ENCODE results near the gene CD84.

The CD84 gene

DNA sequence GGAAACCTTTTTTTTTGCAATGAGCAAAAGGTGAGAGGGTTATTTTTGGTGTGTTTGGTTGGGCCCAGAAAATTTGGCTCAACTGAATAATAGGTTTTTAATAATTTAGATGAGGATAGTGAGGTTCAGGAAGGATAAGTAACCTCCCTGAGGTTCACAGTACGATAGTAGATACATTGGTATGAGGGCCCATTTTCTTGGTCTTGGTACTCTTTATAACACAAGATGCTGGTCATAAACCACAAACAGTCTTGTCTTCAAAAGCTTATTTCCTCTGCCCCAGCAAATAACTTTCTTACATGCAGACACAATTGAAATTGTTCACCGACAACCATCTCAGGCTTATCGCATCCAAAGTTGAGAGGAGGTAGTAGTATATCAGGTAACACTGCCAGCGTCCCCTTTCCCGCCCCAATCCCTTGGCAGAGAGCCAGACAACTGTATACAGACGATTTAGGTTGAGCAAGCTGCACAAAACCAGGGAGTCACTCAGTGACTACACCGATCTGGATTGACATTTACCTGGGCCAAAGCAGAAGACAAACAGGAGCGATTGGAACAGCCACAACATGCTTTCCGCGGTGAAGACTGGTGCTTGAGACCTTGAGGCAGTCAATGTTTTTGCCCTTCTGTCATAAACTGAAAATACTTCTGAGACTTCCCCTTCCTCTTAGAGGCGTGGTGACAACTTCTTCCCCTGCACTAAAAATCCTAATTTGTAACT is 56.5 kb downstream of the CD84 start, which contains the start of gene SLAMF6:
Gene SLAMF6 (minus strand): TSS at position 634 of the 724 bp plus-strand sequence. CDS start 63 bp downstream, at position 571.
- in situ Hi-C loops (cut with HindIII; ENCODE audit: low pct_ligation_motif_present, low sequenced_read_pairs): no loop called here
- DNase-seq: no peak
- no peak within 1 kb of the TSS for H3K27ac ChIP-seq
- H3K4me3 ChIP-seq (ENCODE audit: low read depth, low read length): no peak within 1 kb of the TSS
- TF ChIP-seq, protein P1, sequence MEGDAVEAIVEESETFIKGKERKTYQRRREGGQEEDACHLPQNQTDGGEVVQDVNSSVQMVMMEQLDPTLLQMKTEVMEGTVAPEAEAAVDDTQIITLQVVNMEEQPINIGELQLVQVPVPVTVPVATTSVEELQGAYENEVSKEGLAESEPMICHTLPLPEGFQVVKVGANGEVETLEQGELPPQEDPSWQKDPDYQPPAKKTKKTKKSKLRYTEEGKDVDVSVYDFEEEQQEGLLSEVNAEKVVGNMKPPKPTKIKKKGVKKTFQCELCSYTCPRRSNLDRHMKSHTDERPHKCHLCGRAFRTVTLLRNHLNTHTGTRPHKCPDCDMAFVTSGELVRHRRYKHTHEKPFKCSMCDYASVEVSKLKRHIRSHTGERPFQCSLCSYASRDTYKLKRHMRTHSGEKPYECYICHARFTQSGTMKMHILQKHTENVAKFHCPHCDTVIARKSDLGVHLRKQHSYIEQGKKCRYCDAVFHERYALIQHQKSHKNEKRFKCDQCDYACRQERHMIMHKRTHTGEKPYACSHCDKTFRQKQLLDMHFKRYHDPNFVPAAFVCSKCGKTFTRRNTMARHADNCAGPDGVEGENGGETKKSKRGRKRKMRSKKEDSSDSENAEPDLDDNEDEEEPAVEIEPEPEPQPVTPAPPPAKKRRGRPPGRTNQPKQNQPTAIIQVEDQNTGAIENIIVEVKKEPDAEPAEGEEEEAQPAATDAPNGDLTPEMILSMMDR (IDR thresholded peaks at IDR 0.05; ENCODE audit: low read depth, low read length, missing control alignments): no peak
- no peaks in the 10 kb centered on the region for H3K27me3 ChIP-seq (replicated peaks)
- no peaks in the 10 kb centered on the region for H3K36me3 ChIP-seq (replicated peaks)

DNA sequence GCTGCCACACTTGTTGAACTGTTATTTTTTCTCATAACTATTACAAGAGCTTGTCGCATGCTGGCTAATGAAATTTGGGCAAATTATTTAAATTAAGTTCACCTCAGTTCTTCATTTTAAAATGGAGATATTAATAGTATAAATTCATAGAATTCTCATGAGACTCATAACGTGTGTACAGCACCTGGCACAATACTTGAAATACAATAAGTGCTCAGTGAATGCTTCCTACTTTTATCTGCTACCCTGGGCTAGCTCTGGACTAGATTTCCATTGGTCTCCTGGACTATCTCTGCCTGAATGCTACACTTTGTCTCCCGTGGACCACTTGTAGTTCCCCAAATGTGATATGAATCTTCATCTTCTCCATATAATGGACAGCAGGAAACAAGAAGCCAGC is 57.2 kb downstream of the CD84 start:
- in situ Hi-C loops (cut with HindIII; ENCODE audit: low pct_ligation_motif_present, low sequenced_read_pairs): no loop called here
- no peak overlapping the region for H3K27ac ChIP-seq
- no peak overlapping the region for H3K4me3 ChIP-seq (ENCODE audit: low read depth, low read length)

DNA sequence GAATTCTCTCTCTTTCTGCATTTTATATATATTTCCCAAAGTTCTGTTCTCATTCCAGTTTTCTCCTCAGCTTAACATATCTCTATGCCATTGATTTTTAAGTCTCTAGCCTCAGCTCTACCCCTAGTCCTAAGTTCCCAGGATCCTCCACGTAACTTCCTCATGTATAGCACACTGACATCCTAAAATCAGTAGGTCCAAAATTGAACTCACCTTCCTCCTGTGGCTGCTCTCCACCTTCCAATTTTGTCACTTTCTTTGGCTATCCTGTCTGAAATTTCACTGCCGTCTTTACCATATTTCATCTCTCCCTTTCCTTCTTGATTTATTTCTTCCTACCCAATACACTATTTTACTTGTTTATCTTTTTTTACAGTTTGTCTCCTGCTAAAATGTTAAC is 57.7 kb downstream of the CD84 start:
- no peaks in the 10 kb centered on the region for H3K36me3 ChIP-seq (replicated peaks)
- H3K27me3 ChIP-seq (replicated peaks): no peaks in the 10 kb centered on the region
- no peak overlapping the region for H3K27ac ChIP-seq
- H3K4me3 ChIP-seq (ENCODE audit: low read depth, low read length): no peak overlapping the region
- no peak for DNase-seq
- in situ Hi-C loops (cut with HindIII; ENCODE audit: low pct_ligation_motif_present, low sequenced_read_pairs): no loop called here
- TF ChIP-seq, protein P1 (IDR thresholded peaks at IDR 0.05; ENCODE audit: low read depth, low read length, missing control alignments): no peak

More for the DNA sequence above, 57.2 kb downstream of the CD84 start:
- TF ChIP-seq, protein P1 (IDR thresholded peaks at IDR 0.05; ENCODE audit: low read depth, low read length, missing control alignments): no peak
- Histone ChIP-seq H3K36me3 (replicated peaks) (no peaks in the 10 kb centered on the region), H3K27me3 (replicated peaks) (no peaks in the 10 kb centered on the region)
- no peak for DNase-seq

DNA sequence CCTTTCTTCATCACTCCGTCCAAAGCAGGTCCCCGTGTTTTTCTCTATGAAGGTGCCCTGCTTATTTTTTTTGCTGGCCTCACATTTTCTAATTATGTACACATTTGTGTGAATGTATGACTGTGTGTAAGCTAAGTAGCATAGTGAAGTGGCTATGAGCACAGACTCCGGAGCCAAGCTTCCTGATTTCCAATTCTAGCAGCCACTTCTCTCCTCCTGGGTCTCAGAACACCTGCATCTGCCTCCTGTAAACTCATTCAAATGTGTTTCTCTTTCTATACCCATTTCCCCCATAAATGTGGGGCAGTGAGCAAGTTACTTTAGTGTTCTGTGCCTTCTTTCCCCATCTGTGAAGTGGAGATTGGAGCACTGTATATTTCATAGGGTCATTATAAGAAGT is 58.3 kb downstream of the CD84 start:
- in situ Hi-C loops (cut with HindIII; ENCODE audit: low pct_ligation_motif_present, low sequenced_read_pairs): no loop called here
- Histone ChIP-seq H3K27me3 (replicated peaks) (no peaks in the 10 kb centered on the region), H3K27ac (no peak overlapping the region), H3K4me3 (ENCODE audit: low read depth, low read length) (no peak overlapping the region), H3K36me3 (replicated peaks) (no peaks in the 10 kb centered on the region)
- no peak for DNase-seq
- TF ChIP-seq, protein P1 (IDR thresholded peaks at IDR 0.05; ENCODE audit: low read depth, low read length, missing control alignments): no peak

DNA sequence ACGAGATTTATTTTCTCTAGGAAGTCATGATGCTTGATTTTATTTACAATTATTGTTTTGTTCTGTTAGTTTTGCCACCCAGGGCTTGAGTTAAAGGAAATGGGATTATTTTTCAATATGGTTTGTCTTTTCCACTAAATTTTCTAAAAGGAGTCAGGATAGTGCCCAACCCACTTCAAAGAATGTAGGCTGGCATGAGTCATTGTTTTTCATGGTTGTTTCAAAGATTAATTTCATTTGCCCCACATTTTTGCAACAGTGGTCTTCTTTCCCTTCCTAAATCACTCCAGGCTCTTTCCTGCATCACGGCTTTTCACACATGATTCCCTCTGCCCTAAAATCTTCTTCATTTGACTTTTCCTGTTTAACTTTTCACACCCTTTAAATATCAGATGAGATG is 58.7 kb downstream of the CD84 start:
- Histone ChIP-seq H3K27ac (no peak overlapping the region), H3K4me3 (ENCODE audit: low read depth, low read length) (no peak overlapping the region), H3K36me3 (replicated peaks) (no peaks in the 10 kb centered on the region), H3K27me3 (replicated peaks) (no peaks in the 10 kb centered on the region)
- in situ Hi-C loops (cut with HindIII; ENCODE audit: low pct_ligation_motif_present, low sequenced_read_pairs): no loop called here
- no peak for DNase-seq
- TF ChIP-seq, protein P1 (IDR thresholded peaks at IDR 0.05; ENCODE audit: low read depth, low read length, missing control alignments): no peak

Data from brain microvascular endothelial cell (primary cell).